ENCODE results near the gene METTL13.

- TF ChIP-seq POLR2A (IDR thresholded peaks at IDR 0.05; ENCODE audit: low read depth, low read length), result no peak
- TF ChIP-seq POLR2AphosphoS5 (IDR thresholded peaks at IDR 0.05; ENCODE audit: low read depth, low read length), result no peak
Observed at GRCh38 chr1:171787686-171788480, 6.4 kb downstream of the METTL13 start.

Measured in GM12892 (cell line).